GM12878 (cell line): ENCODE data around the gene XYLB. TPM values are rescaled to one million over a fixed set of nuclear protein-coding genes. Genes with fewer than 3 reads are reported as not detected.

ENCODE experiments used
- ATAC-seq: fragments of 200-7000 bp; cut with Tn5 transposase; 3 replicates; pipeline ENCODE4 v1.9.1; 2020; ENCODE audit warnings: mild to moderate bottlenecking, moderate library complexity
- BruUV-seq: library from RNA; stranded (reverse); fragments of 400-500 nt; replicated peaks from 2 replicates; lab custom pipeline; 2021; lab: Mats Ljungman, UMichigan
- CTCF ChIA-PET: fragments of 300-600 bp; sonication (Branson Sonifier 250); formaldehyde crosslinking; extraction: SDS; loops from one replicate; lab custom pipeline; 2021; ENCODE audit warnings: inconsistent platforms; lab: Yijun Ruan, JAX
- POLR2A ChIA-PET: fragments of 350-600 bp; formaldehyde crosslinking; extraction: SDS; loops from one replicate; lab custom pipeline; 2021; ENCODE audit warnings: inconsistent platforms; lab: Charles Lee
- RAD21 ChIA-PET: fragments of 300-600 bp; sonication (Branson Sonifier 250); formaldehyde crosslinking; loops from one replicate; lab custom pipeline; 2023; ENCODE audit warnings: antibody characterized with exemption; ENCODE audit not compliant: unreplicated experiment; lab: Charles Lee
- SMC1A ChIA-PET: fragments of 300-600 bp; sonication (Branson Sonifier 250); formaldehyde crosslinking; loops from one replicate; lab custom pipeline; 2023; ENCODE audit not compliant: unreplicated experiment, uncharacterized antibody; lab: Charles Lee
- DNase-seq: peaks from one replicate; pipeline ENCODE4 v3.0.0-alpha.2; 2011; ENCODE audit warnings: low read depth, low spot score
- FAIRE-seq: peaks from 3 replicates; lab custom pipeline; 2011; peaks lifted over from hg19 to GRCh38; lab: Jason Lieb, UNC
- H2AFZ ChIP-seq: 2 replicates; pipeline ENCODE4 v1.6.0; 2011; ENCODE audit warnings: low read depth, low read length, control low read depth; ENCODE audit not compliant: control insufficient read depth
- H3K27ac ChIP-seq: 2 replicates; pipeline ENCODE4 v1.5.1; 2011; ENCODE audit warnings: control low read depth; ENCODE audit not compliant: control insufficient read depth, insufficient read depth
- H3K27me3 ChIP-seq, 2 experiments: replicated peaks in 1 of 2; 2 replicates each; pipeline versions ENCODE4 v1.6.0 to v1.6.1; 2011; ENCODE audit warnings: low read length in 1 of 2; ENCODE audit not compliant: control insufficient read depth in 2 of 2, insufficient read depth in 2 of 2
- H3K36me3 ChIP-seq, 2 experiments: 2 replicates each; pipeline ENCODE4 v1.5.1; 2011; ENCODE audit warnings: low read length in 1 of 2; ENCODE audit not compliant: control insufficient read depth in 2 of 2, insufficient read depth in 2 of 2
- H3K4me1 ChIP-seq: 2 replicates; pipeline ENCODE4 v1.6.1; 2011; ENCODE audit warnings: mild to moderate bottlenecking, low read length, moderate library complexity, mixed read lengths; ENCODE audit not compliant: control insufficient read depth, insufficient read depth
- H3K4me2 ChIP-seq: 2 replicates; pipeline ENCODE4 v1.6.0; 2011; ENCODE audit warnings: control low read depth; ENCODE audit not compliant: control insufficient read depth, insufficient read depth
- H3K4me3 ChIP-seq: fragments of 200-600 bp; sonication (generic); 2 replicates; pipeline ENCODE4 v1.5.1; 2016
- H3K79me2 ChIP-seq: 2 replicates; pipeline ENCODE4 v1.6.0; 2011; ENCODE audit warnings: low read length; ENCODE audit not compliant: control insufficient read depth, insufficient read depth
- H3K9ac ChIP-seq: 2 replicates; pipeline ENCODE4 v1.8.0; 2011; ENCODE audit warnings: low read length, control low read depth, mixed read lengths; ENCODE audit not compliant: control insufficient read depth, insufficient read depth
- H3K9me3 ChIP-seq: replicated peaks from 3 replicates; pipeline ENCODE4 v1.5.1; 2011; ENCODE audit warnings: mild to moderate bottlenecking, low read length; ENCODE audit not compliant: control insufficient read depth, insufficient read depth
- H4K20me1 ChIP-seq: 2 replicates; pipeline ENCODE4 v1.6.0; 2011; ENCODE audit not compliant: control insufficient read depth, insufficient read depth
- ATF2 ChIP-seq: IDR thresholded peaks from 2 replicates; pipeline ENCODE4 v1.6.1; 2012; ENCODE audit warnings: low read length, inconsistent platforms
- BCL11A ChIP-seq: IDR thresholded peaks from 2 replicates; pipeline ENCODE4 v1.6.1; 2011; ENCODE audit warnings: low read depth, low read length
- CHD1 ChIP-seq: IDR thresholded peaks from 2 replicates; pipeline ENCODE4 v1.6.1; 2012; ENCODE audit warnings: low read depth, low read length, improper control_type of control experiment
- CHD4 ChIP-seq: fragments of 200-600 bp; sonication (generic); IDR thresholded peaks from 2 replicates; pipeline ENCODE4 v1.6.1; 2016; ENCODE audit warnings: mild to moderate bottlenecking
- ELK1 ChIP-seq: IDR thresholded peaks from 2 replicates; pipeline ENCODE4 v1.6.1; 2012; ENCODE audit warnings: low read depth, low read length, improper control_type of control experiment
- HDAC2 ChIP-seq: fragments of 200-600 bp; sonication (generic); IDR thresholded peaks from 2 replicates; pipeline ENCODE4 v1.6.1; 2017
- MTA2 ChIP-seq: fragments of 450-650 bp; IDR thresholded peaks from 2 replicates; pipeline ENCODE4 v1.6.1; 2016; ENCODE audit warnings: low read depth, mild to moderate bottlenecking, moderate library complexity
- NFYA ChIP-seq: IDR thresholded peaks from 2 replicates; pipeline ENCODE4 v1.6.1; 2011; ENCODE audit warnings: low read depth, mild to moderate bottlenecking, low read length, improper control_type of control experiment, borderline replicate concordance
- NR2F1 ChIP-seq: fragments of 450-650 bp; conservative IDR thresholded peaks from 2 replicates; pipeline ENCODE4 v1.6.1; 2017; ENCODE audit warnings: mild to moderate bottlenecking
- PML ChIP-seq: IDR thresholded peaks from 2 replicates; pipeline ENCODE4 v1.6.1; 2012; ENCODE audit warnings: low read length, inconsistent platforms
- POLR2AphosphoS2 ChIP-seq: IDR thresholded peaks from 2 replicates; pipeline ENCODE4 v1.6.1; 2011; ENCODE audit warnings: low read depth, mild to moderate bottlenecking, low read length, improper control_type of control experiment, moderate library complexity
- RUNX3 ChIP-seq: IDR thresholded peaks from 2 replicates; pipeline ENCODE4 v1.6.1; 2012; ENCODE audit warnings: low read length, inconsistent platforms
- SKIL ChIP-seq: fragments of 450-650 bp; IDR thresholded peaks from 2 replicates; pipeline ENCODE4 v1.6.1; 2017; ENCODE audit warnings: mild to moderate bottlenecking, low read depth, inconsistent platforms; ENCODE audit not compliant: poor library complexity, severe bottlenecking
- USF2 ChIP-seq: IDR thresholded peaks from 2 replicates; pipeline ENCODE4 v1.6.1; 2011; ENCODE audit warnings: low read depth, low read length, improper control_type of control experiment, borderline replicate concordance
- YBX1 ChIP-seq: fragments of 450-650 bp; IDR thresholded peaks from 2 replicates; pipeline ENCODE4 v1.6.1; 2016; ENCODE audit warnings: antibody characterized with exemption
- ZNF217 ChIP-seq: fragments of 450-650 bp; IDR thresholded peaks from 2 replicates; pipeline ENCODE4 v1.6.1; 2017; ENCODE audit warnings: antibody characterized with exemption, mild to moderate bottlenecking
- ZNF622 ChIP-seq: fragments of 450-650 bp; IDR thresholded peaks from 2 replicates; pipeline ENCODE4 v1.6.1; 2017; ENCODE audit warnings: mild to moderate bottlenecking, inconsistent platforms
- WGBS: methylation state at CpG from one replicate; pipeline ENCODE4 v1.1.6; 2016; ENCODE audit warnings: low lambda C conversion rate; ENCODE audit not compliant: insufficient replicate concordance, insufficient coverage; ENCODE audit errors: missing lambda C conversion rate; 5-methylcytosine and 5-hydroxymethylcytosine counted together
- in situ Hi-C: fragments of 300-500 bp; cut with MboI; formaldehyde crosslinking; loops from 9 replicates; pipeline ENCODE4 v1.14.3; 2018; ENCODE audit warnings: mixed read lengths
- intact Hi-C: fragments of 100-400 bp; cut with micrococcal nuclease; formaldehyde crosslinking; loops from one replicate; pipeline ENCODE4 v1.14.2; 2022; ENCODE audit not compliant: unreplicated experiment
- polyA plus RNA-seq, 11 experiments: library from polyadenylated mRNA; depleted of rRNA in 4 of 11; unstranded in 6 of 11; stranded (reverse) in 5 of 11; fragments of >200 nt; fragmentation: Nextera tagmentation in 4 of 11; fragmentation: Illumina TruSeq in 1 of 11; extraction: Ambion mirVana in 4 of 11; extraction: Trizol in 1 of 11; gene quantifications; 1 replicate in 1 of 11; 2 replicates in 10 of 11; pipeline versions ENCODE4 v1.2.1 to v1.2.3, GENCODE V29; 2011 to 2016; ENCODE audit warnings: inconsistent platforms in 2 of 11, missing spikeins in 2 of 11, low read depth in 1 of 11
- total RNA-seq, 4 experiments: library from RNA; depleted of rRNA in 3 of 4; stranded (reverse); fragments of >200 nt in 3 of 4; fragmentation: Illumina TruSeq in 1 of 4; extraction: Trizol in 1 of 4; gene quantifications; 2 replicates each; pipeline versions ENCODE4 v1.2.1 to v1.2.3, GENCODE V29; 2013 to 2021

The XYLB gene
- total and polyA plus RNA-seq, 10 of the 15 experiments (the other 5 are each of a cell fraction or from before 2014, with no cell fraction given) = 0.60 to 6.1 (median 3.5) TPM

- H4K20me1 ChIP-seq = no peaks in the 10 kb centered on the region
- TF ChIP-seq BCL11A (no peak), ATF2 (no peak), CHD1 (no peak), POLR2AphosphoS2 (no peak), MTA2 (no peak), YBX1 (no peak), NFYA (no peak), HDAC2 (no peak), ELK1 (no peak), NR2F1 (no peak), RUNX3 (no peak), USF2 (no peak), ZNF622 (no peak), CHD4 (no peak), ZNF217 (no peak), SKIL (no peak), PML (no peak)
- H3K36me3 ChIP-seq = peaks cover 0 to 3% of the 10 kb centered on the region in 2 experiments
- no peaks in the 10 kb centered on the region for H3K4me1 ChIP-seq
- no peak overlapping the region for H3K4me2 ChIP-seq
- no peak for DNase-seq
- ATAC-seq = no peak
- FAIRE-seq = no peak
- no peaks in the 10 kb centered on the region for H3K9me3 ChIP-seq
- CTCF ChIA-PET = interaction anchor here (1.6 kb wide), 1 partner anchor 15 kb away, joined by 4 read pairs; the partner anchor contains the start of gene XYLB
- BruUV-seq = no TSS peak
- in situ Hi-C loops = no loop called here
- RAD21 ChIA-PET = no interaction called here
- POLR2A ChIA-PET = no interaction called here
- 37% methylated on average over 3 of the region's 4 CpGs for WGBS
- no peak overlapping the region for H3K4me3 ChIP-seq
- intact Hi-C loops = no loop called here
- no peak overlapping the region for H3K27ac ChIP-seq
- H2AFZ ChIP-seq = no peak overlapping the region
- SMC1A ChIA-PET = no interaction called here
- no peak overlapping the region for H3K9ac ChIP-seq
- H3K27me3 ChIP-seq = no peaks in the 10 kb centered on the region
- no peaks in the 10 kb centered on the region for H3K79me2 ChIP-seq
Observed at GRCh38 chr3:38361496-38361895, 14.9 kb downstream of the XYLB start.
